ENCODE results near the gene SHANK1.
"Not testable (repeated sequence)": the region's sequence is repeated elsewhere in the genome, so short reads cannot be mapped to it uniquely, and the experiment has no call there.

Gene SHANK1

GRCh38 chr19:50719566-50719965 is at the start of gene SHANK1:
Gene SHANK1 (minus strand): TSS chr19:50719802. CDS start chr19:50716919, 2,883 bp downstream.
- no peak for DNase-seq (ENCODE audit: low read depth)

- DNase-seq (ENCODE audit: low read depth) = no peak
These were observed 48.7 kb upstream of the SHANK1 start for GRCh38 chr19:50768277-50768676.

GRCh38 chr19:50767263-50767662 is 47.7 kb upstream of the SHANK1 start:
- DNase-seq (ENCODE audit: low read depth) = not testable (repeated sequence)

- DNase-seq (ENCODE audit: low read depth) = not testable (repeated sequence)
These were observed 47.1 kb upstream of the SHANK1 start for GRCh38 chr19:50766746-50767145.

- no peak for DNase-seq (ENCODE audit: low read depth)
These were observed 44.8 kb upstream of the SHANK1 start for GRCh38 chr19:50764409-50764808.

- DNase-seq (ENCODE audit: low read depth) = not testable (repeated sequence)
These were observed 43.9 kb upstream of the SHANK1 start for GRCh38 chr19:50763521-50763920.

GRCh38 chr19:50761501-50761900 is 41.9 kb upstream of the SHANK1 start:
- not testable (repeated sequence) for DNase-seq (ENCODE audit: low read depth)

- DNase-seq (ENCODE audit: low read depth) = no peak
These were observed 40.3 kb upstream of the SHANK1 start for GRCh38 chr19:50759886-50760285.

- DNase-seq (ENCODE audit: low read depth) = not testable (repeated sequence)
These were observed 39.5 kb upstream of the SHANK1 start for GRCh38 chr19:50759076-50759475.

- DNase-seq (ENCODE audit: low read depth) = not testable (repeated sequence)
These were observed 38.0 kb upstream of the SHANK1 start for GRCh38 chr19:50757624-50758023.

GRCh38 chr19:50756244-50756643 is 36.6 kb upstream of the SHANK1 start:
- not testable (repeated sequence) for DNase-seq (ENCODE audit: low read depth)

- DNase-seq (ENCODE audit: low read depth) = no peak
These were observed 34.3 kb upstream of the SHANK1 start for GRCh38 chr19:50753879-50754278.

- DNase-seq (ENCODE audit: low read depth) = no peak
These were observed 30.4 kb upstream of the SHANK1 start for GRCh38 chr19:50750010-50750409.

GRCh38 chr19:50749490-50749889 is 29.9 kb upstream of the SHANK1 start:
- DNase-seq (ENCODE audit: low read depth) = no peak

- not testable (repeated sequence) for DNase-seq (ENCODE audit: low read depth)
These were observed 27.5 kb upstream of the SHANK1 start for GRCh38 chr19:50747141-50747540.

GRCh38 chr19:50745221-50745620 is 25.6 kb upstream of the SHANK1 start:
- DNase-seq (ENCODE audit: low read depth) = no peak

- no peak for DNase-seq (ENCODE audit: low read depth)
These were observed 23.9 kb upstream of the SHANK1 start for GRCh38 chr19:50743537-50743936.

- DNase-seq (ENCODE audit: low read depth) = no peak
These were observed 21.8 kb upstream of the SHANK1 start for GRCh38 chr19:50741179-50741933.

GRCh38 chr19:50739914-50740426 is 20.4 kb upstream of the SHANK1 start:
- no peak for DNase-seq (ENCODE audit: low read depth)

- no peak for DNase-seq (ENCODE audit: low read depth)
These were observed 19.7 kb upstream of the SHANK1 start for GRCh38 chr19:50739132-50739913.

- DNase-seq (ENCODE audit: low read depth) = no peak
These were observed 16.7 kb upstream of the SHANK1 start for GRCh38 chr19:50736338-50736737.

- DNase-seq (ENCODE audit: low read depth) = no peak
These were observed 16.3 kb upstream of the SHANK1 start for GRCh38 chr19:50735869-50736268.

- DNase-seq (ENCODE audit: low read depth) = no peak
These were observed 10.3 kb upstream of the SHANK1 start for GRCh38 chr19:50729894-50730293.
